ENCODE data around the gene MAG.

Gene MAG

GRCh38 chr19:35273686-35274259 is 18.2 kb upstream of the MAG start:
- DNase-seq (ENCODE audit: low spot score), result no peak
- TF ChIP-seq CTCF (IDR thresholded peaks at IDR 0.05; ENCODE audit: borderline replicate concordance, control extremely low read depth, extremely low read depth, insufficient read depth, missing control alignments), result no peak
- in situ Hi-C loops (cut with MboI; ENCODE audit: low sequenced_read_pairs, unreplicated experiment), result no loop called here

- DNase-seq (ENCODE audit: low spot score), result no peak
- TF ChIP-seq CTCF (IDR thresholded peaks at IDR 0.05; ENCODE audit: borderline replicate concordance, control extremely low read depth, extremely low read depth, insufficient read depth, missing control alignments), result no peak
- in situ Hi-C loops (cut with MboI; ENCODE audit: low sequenced_read_pairs, unreplicated experiment), result no loop called here
Measured at GRCh38 chr19:35274323-35274722, 17.6 kb upstream of the MAG start.

GRCh38 chr19:35276706-35277281 is 15.2 kb upstream of the MAG start:
- no peak for DNase-seq (ENCODE audit: low spot score)
- TF ChIP-seq CTCF (IDR thresholded peaks at IDR 0.05; ENCODE audit: borderline replicate concordance, control extremely low read depth, extremely low read depth, insufficient read depth, missing control alignments), result no peak
- in situ Hi-C loops (cut with MboI; ENCODE audit: low sequenced_read_pairs, unreplicated experiment), result no loop called here

- TF ChIP-seq CTCF (IDR thresholded peaks at IDR 0.05; ENCODE audit: borderline replicate concordance, control extremely low read depth, extremely low read depth, insufficient read depth, missing control alignments), result no peak
- DNase-seq (ENCODE audit: low spot score), result no peak
- in situ Hi-C loops (cut with MboI; ENCODE audit: low sequenced_read_pairs, unreplicated experiment), result no loop called here
Measured at GRCh38 chr19:35278578-35279284, 13.2 kb upstream of the MAG start.

GRCh38 chr19:35279374-35279773 is 12.6 kb upstream of the MAG start:
- DNase-seq (ENCODE audit: low spot score), result no peak
- no peak for TF ChIP-seq CTCF (IDR thresholded peaks at IDR 0.05; ENCODE audit: borderline replicate concordance, control extremely low read depth, extremely low read depth, insufficient read depth, missing control alignments)
- in situ Hi-C loops (cut with MboI; ENCODE audit: low sequenced_read_pairs, unreplicated experiment), result no loop called here

GRCh38 chr19:35279985-35280821 is 11.8 kb upstream of the MAG start:
- in situ Hi-C loops (cut with MboI; ENCODE audit: low sequenced_read_pairs, unreplicated experiment), result no loop called here
- no peak for DNase-seq (ENCODE audit: low spot score)
- no peak for TF ChIP-seq CTCF (IDR thresholded peaks at IDR 0.05; ENCODE audit: borderline replicate concordance, control extremely low read depth, extremely low read depth, insufficient read depth, missing control alignments)
